ENCODE results near the gene UBE2S. TPM values are rescaled to one million over a fixed set of nuclear protein-coding genes. Genes with fewer than 3 reads are reported as not detected.

Gene UBE2S
- total RNA-seq, 1 donor from 2014 or later = 82.6 TPM

DNA sequence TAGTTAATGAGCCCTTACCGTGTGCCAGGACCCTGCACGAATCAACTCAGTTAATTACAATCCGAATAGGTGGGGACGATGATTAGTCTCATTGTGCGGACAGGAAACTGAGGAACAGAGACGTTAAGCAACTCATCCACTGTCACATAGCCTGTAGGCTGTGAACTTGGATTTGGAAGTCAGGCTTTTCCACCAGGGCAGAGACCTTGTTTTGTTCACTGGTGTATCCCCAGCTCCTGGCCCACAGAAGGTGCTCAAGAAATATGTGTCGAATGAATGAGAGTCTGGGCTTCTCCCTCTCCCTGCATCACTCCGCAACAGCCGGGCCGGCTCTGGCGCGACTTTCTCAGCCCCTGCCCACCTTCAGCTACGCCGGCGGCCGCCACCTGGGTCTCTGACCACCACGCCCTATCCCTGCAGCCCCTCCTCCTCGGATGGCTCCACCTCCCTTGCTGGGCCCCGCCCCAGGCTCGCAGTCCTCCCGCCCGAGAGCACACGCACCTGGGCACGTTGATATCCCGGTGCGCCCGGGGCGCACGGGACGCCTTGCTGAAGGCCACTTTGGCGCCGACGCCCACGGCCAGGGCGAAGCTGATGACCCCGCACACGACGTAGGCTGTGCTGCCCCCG is 34.2 kb upstream of the UBE2S start:
- no peak for DNase-seq (ENCODE audit: low spot score in 2 of 2)
- intact Hi-C loops (cut with DNase I) = no loop called here
- H3K9me3 ChIP-seq = no peaks in the 10 kb centered on the region
- no peaks in the 10 kb centered on the region for H3K4me1 ChIP-seq
- no peak overlapping the region for H3K27ac ChIP-seq
- TF ChIP-seq, protein P1, sequence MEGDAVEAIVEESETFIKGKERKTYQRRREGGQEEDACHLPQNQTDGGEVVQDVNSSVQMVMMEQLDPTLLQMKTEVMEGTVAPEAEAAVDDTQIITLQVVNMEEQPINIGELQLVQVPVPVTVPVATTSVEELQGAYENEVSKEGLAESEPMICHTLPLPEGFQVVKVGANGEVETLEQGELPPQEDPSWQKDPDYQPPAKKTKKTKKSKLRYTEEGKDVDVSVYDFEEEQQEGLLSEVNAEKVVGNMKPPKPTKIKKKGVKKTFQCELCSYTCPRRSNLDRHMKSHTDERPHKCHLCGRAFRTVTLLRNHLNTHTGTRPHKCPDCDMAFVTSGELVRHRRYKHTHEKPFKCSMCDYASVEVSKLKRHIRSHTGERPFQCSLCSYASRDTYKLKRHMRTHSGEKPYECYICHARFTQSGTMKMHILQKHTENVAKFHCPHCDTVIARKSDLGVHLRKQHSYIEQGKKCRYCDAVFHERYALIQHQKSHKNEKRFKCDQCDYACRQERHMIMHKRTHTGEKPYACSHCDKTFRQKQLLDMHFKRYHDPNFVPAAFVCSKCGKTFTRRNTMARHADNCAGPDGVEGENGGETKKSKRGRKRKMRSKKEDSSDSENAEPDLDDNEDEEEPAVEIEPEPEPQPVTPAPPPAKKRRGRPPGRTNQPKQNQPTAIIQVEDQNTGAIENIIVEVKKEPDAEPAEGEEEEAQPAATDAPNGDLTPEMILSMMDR (IDR thresholded peaks at IDR 0.05) = no peak
- H3K4me3 ChIP-seq = no peak overlapping the region
- H3K27me3 ChIP-seq = peaks cover 19% of the 10 kb centered on the region
- H3K36me3 ChIP-seq = no peaks in the 10 kb centered on the region

DNA sequence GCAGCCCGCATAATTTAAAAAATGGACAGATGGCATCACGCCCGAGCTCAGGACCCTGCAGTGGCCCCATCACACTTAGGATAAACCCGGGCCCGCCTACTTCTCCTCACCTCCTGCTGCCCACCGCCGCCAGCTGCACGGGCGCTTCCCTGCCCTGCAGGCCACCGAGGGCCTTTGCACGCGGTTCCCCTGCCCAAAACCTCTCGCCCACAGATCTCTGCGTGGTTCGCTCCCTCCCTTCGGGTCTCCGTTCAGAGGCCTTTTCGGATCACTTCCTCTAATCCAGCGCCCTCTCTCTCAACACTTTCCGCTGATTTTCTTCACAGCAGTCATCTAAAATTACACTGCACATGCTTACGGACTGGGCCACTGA is 33.7 kb upstream of the UBE2S start:
- DNase-seq (ENCODE audit: low spot score in 2 of 2) = no peak
- H3K27ac ChIP-seq = no peak overlapping the region
- H3K36me3 ChIP-seq = no peaks in the 10 kb centered on the region
- no peak overlapping the region for H3K4me3 ChIP-seq
- peaks cover 19% of the 10 kb centered on the region for H3K27me3 ChIP-seq
- H3K4me1 ChIP-seq = no peaks in the 10 kb centered on the region
- no peaks in the 10 kb centered on the region for H3K9me3 ChIP-seq
- TF ChIP-seq, protein P1 (IDR thresholded peaks at IDR 0.05) = no peak
- intact Hi-C loops (cut with DNase I) = no loop called here

DNA sequence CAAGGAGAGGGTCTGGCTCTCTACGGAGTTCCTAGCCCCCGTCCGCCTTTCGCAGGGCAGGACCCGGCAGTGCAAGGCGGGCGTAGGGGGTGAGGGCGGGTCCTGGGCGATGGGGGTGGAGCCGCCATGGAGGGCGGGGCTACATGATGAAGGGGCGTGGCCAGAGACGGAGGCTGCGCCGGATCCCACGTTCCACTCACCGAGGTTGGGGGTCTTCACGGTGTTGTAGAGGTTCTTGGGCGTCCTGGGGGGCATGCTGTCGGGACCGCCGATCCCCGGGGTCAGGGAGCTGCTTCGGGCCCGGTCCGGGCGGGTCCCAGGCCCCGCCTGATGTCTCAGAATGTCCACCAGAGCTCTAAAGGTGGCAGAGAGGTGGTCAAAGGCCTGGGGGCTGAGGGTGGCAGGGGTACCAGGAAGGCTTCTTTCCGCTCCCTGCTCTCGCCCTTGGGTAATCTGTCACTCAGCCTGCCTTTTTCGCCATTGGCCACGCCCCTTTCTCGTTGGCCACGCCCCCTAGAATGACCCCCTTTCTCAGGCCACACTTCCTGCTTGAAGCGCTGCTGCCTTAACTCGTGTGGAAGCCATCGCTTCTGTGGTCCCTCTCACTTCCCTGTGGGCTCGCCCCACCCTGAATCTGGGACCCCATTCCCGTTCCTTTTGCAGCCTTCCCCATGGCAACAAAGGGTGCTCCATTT is 33.0 kb upstream of the UBE2S start:
- H3K36me3 ChIP-seq = no peaks in the 10 kb centered on the region
- H3K4me1 ChIP-seq = no peaks in the 10 kb centered on the region
- no peak overlapping the region for H3K27ac ChIP-seq
- no peak overlapping the region for H3K4me3 ChIP-seq
- H3K9me3 ChIP-seq = no peaks in the 10 kb centered on the region
- H3K27me3 ChIP-seq = peaks cover 19% of the 10 kb centered on the region
- intact Hi-C loops (cut with DNase I) = no loop called here
- DNase-seq (ENCODE audit: low spot score in 2 of 2) = no peak
- TF ChIP-seq, protein P1 (IDR thresholded peaks at IDR 0.05) = no peak

DNA sequence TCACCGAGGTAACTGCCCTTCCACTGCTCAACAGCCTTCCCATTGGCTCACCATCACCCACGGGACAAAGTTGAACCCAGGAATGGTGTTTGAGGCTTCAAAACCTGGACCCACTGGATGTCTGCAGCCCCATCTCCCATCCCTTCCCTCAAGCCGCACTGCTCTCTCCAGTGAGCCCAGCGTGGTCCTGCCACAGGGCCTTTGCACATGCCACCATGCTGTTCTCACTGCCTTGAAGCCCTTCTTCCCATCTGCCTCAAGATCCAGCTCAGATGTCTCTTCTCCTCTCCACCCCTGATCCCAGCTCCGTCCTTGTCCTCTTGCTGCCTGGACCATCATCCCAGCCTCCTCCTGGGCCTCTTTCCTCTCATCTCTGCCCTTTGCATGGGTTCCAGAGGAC is 31.5 kb upstream of the UBE2S start:
- intact Hi-C loops (cut with DNase I) = no loop called here
- peaks cover 19% of the 10 kb centered on the region for H3K27me3 ChIP-seq
- TF ChIP-seq, protein P1 (IDR thresholded peaks at IDR 0.05) = no peak

DNA sequence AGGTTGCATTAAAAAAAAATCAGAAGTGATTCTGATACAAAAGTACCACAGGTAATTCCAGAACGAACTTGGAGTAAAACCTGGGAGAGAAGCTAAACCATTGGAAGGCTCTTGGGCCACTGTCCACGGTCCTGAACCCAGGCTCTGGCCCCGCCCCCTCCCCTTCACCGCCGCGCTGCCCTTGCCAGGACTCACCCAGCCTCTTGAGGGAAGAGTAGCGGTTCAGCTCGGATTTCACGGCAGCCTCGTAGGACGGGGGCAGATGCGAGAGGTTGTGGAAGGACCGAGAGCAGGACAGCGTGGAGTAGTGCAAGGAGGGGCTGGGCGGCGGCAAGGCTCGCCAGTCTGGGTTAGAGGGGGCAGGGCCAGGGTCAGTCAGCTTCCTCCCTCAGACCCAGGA is 29.8 kb upstream of the UBE2S start:
- H3K27me3 ChIP-seq = peaks cover 29% of the 10 kb centered on the region
- intact Hi-C loops (cut with DNase I) = no loop called here

More for the DNA sequence above, 31.5 kb upstream of the UBE2S start:
- Histone ChIP-seq H3K9me3 (no peaks in the 10 kb centered on the region), H3K4me3 (no peak overlapping the region), H3K36me3 (no peaks in the 10 kb centered on the region), H3K4me1 (no peaks in the 10 kb centered on the region), H3K27ac (no peak overlapping the region)
- DNase-seq (ENCODE audit: low spot score in 2 of 2) = no peak

More for the DNA sequence above, 29.8 kb upstream of the UBE2S start:
- no peak for DNase-seq (ENCODE audit: low spot score in 2 of 2)
- TF ChIP-seq, protein P1 (IDR thresholded peaks at IDR 0.05) = no peak
- Histone ChIP-seq H3K4me1 (no peaks in the 10 kb centered on the region), H3K9me3 (no peaks in the 10 kb centered on the region), H3K4me3 (no peak overlapping the region), H3K36me3 (no peaks in the 10 kb centered on the region), H3K27ac (no peak overlapping the region)

All from ascending aorta (tissue), 2 donors.